Measurements from ENCODE around the gene PIEZO1. TPM values are rescaled to one million over a fixed set of nuclear protein-coding genes. Genes with fewer than 3 reads are reported as not detected.

Gene PIEZO1
- total RNA-seq, 1 donor from 2014 or later: 111 TPM

- DNase-seq (ENCODE audit: low spot score) (no peak), ATAC-seq (no peak)
- intact Hi-C loops (cut with DNase I): no loop called here
Observed at GRCh38 chr16:88817785-88818574, 33.0 kb upstream of the PIEZO1 start.

GRCh38 chr16:88816736-88817535 is 31.9 kb upstream of the PIEZO1 start:
- intact Hi-C loops (cut with DNase I): no loop called here
- DNase-seq (ENCODE audit: low spot score): no peak
- no peak for ATAC-seq

- intact Hi-C loops (cut with DNase I): no loop called here
- ATAC-seq (no peak), DNase-seq (ENCODE audit: low spot score) (no peak)
Observed at GRCh38 chr16:88815901-88816589, 31.0 kb upstream of the PIEZO1 start.

- intact Hi-C loops (cut with DNase I): no loop called here
- no peak for DNase-seq (ENCODE audit: low spot score)
- no peak for ATAC-seq
Observed at GRCh38 chr16:88815227-88815626, 30.2 kb upstream of the PIEZO1 start.

- intact Hi-C loops (cut with DNase I): no loop called here
- no peak for ATAC-seq
- DNase-seq (ENCODE audit: low spot score): no peak
Observed at GRCh38 chr16:88814144-88814502, 29.1 kb upstream of the PIEZO1 start.

GRCh38 chr16:88813269-88814143 is 28.5 kb upstream of the PIEZO1 start:
- ATAC-seq (no peak), DNase-seq (ENCODE audit: low spot score) (no peak)
- intact Hi-C loops (cut with DNase I): no loop called here

- no peak for DNase-seq (ENCODE audit: low spot score)
- peak; percentile 3 for ATAC-seq
- intact Hi-C loops (cut with DNase I): no loop called here
Observed at GRCh38 chr16:88812513-88813268, 27.7 kb upstream of the PIEZO1 start.

GRCh38 chr16:88811769-88812512 is 26.9 kb upstream of the PIEZO1 start, which contains the start of gene APRT:
Gene APRT (minus strand): TSS chr16:88811928. CDS start chr16:88811899, 29 bp downstream.
- ATAC-seq (peak; percentile 92), DNase-seq (ENCODE audit: low spot score) (peak; percentile 99)
- intact Hi-C loops (cut with DNase I): no loop called here

- DNase-seq (ENCODE audit: low spot score) (peak; percentile 89), ATAC-seq (peak; percentile 83)
- intact Hi-C loops (cut with DNase I): no loop called here
Observed at GRCh38 chr16:88810912-88811768, 26.1 kb upstream of the PIEZO1 start.

- ATAC-seq: no peak
- intact Hi-C loops (cut with DNase I): no loop called here
- no peak for DNase-seq (ENCODE audit: low spot score)
Observed at GRCh38 chr16:88810166-88810911, 25.3 kb upstream of the PIEZO1 start.

- intact Hi-C loops (cut with DNase I): no loop called here
- DNase-seq (ENCODE audit: low spot score): no peak
Observed at GRCh38 chr16:88809676-88810165, 24.7 kb upstream of the PIEZO1 start.

GRCh38 chr16:88809068-88809675 is 24.2 kb upstream of the PIEZO1 start:
- intact Hi-C loops (cut with DNase I): no loop called here
- ATAC-seq: no peak
- DNase-seq (ENCODE audit: low spot score): no peak

More at GRCh38 chr16:88809676-88810165, 24.7 kb upstream of the PIEZO1 start:
- ATAC-seq: no peak

GRCh38 chr16:88807626-88808453 is 22.8 kb upstream of the PIEZO1 start:
- intact Hi-C loops (cut with DNase I): no loop called here
- DNase-seq (ENCODE audit: low spot score) (no peak), ATAC-seq (no peak)

GRCh38 chr16:88807142-88807625 is 22.2 kb upstream of the PIEZO1 start:
- ATAC-seq (no peak), DNase-seq (ENCODE audit: low spot score) (no peak)
- intact Hi-C loops (cut with DNase I): no loop called here

All from sciatic nerve (tissue), 2 donors.